HG02884 (cell line): Measurements from ENCODE around the gene CAPN1.
"Not testable (repeated sequence)": the region's sequence is repeated elsewhere in the genome, so short reads cannot be mapped to it uniquely, and the experiment has no call there.

Source experiments
- ATAC-seq: cut with Tn5 transposase; IDR thresholded peaks from one replicate; pipeline ENCODE4 v1.9.1; 2021; ENCODE audit warnings: mild to moderate bottlenecking, moderate library complexity; ENCODE audit not compliant: unreplicated experiment

Gene CAPN1

DNA sequence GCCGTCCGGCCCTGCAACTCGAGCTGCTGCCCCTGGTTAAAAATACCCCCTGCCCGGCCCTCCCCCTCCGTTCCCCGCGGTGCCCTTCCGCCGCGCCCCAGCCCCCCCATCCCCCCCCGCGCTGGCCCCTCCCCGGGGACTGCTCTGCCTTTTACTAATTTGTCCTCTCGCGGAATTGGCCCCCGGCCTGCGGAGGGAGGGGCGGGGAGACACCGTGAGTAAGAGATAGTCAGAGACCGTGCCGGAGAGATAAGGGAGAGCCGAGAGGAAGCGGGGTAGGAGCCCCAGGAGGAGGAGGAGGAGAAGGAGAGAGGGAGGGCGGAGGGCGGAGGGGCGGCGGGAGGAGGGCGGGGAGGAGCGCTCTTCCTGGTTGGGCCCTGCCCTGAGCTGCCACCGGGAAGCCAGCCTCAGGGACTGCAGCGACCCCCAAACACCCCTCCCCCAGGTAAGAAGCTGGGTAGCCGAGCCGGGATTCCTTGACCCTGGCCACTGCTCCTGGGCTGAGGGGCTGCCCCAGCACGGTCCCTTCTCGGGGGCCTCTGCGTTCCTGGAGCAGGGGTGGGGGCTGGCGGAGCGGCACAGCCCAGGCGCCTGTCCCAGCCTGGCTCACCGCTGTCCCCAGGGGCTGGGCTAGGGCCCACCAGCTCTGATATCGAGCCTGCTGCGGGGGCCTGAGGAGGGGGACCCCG is at the start of gene CAPN1:
CAPN1 (plus strand) TSS at position 360 of the 689 bp plus-strand sequence. CDS start 774 bp downstream, outside the sequence.
- no peak for ATAC-seq

DNA sequence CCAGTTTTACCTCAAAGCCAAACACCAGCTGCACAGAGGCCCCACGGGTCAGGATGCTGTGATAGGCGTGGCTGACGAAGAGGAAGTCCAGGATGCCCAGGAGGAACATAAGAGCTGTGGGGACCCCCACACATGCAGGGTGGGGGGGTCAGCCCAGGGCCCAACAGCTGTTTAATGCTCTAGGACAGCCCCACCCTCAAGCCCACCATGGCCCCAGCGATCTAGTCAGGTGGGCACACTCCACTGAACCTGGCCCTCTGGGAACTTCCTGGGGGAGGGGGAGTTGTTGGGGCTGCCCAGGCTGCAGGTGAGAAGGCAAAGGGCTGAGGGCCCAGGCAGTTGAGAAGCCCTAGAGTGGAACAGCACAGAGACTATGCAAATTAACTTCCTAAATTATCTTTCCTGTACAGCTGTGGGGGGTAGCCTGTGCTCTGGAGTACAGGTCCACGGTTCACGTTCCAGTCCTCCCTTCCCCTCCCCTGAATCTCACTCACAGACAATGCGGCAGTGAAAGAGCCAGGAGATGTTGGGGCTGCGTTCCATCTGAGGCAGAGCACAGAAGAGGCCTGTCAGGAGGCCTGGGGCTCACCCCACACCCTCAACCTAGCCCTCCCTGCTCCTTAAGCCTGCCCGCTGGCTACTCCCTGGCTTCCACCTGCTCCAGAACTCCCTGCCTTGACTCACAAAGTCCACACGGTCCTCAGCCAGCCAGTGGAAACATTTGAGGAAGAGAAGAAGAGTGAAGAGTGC is 49.3 kb upstream of the CAPN1 start:
- ATAC-seq = peak; percentile 38

DNA sequence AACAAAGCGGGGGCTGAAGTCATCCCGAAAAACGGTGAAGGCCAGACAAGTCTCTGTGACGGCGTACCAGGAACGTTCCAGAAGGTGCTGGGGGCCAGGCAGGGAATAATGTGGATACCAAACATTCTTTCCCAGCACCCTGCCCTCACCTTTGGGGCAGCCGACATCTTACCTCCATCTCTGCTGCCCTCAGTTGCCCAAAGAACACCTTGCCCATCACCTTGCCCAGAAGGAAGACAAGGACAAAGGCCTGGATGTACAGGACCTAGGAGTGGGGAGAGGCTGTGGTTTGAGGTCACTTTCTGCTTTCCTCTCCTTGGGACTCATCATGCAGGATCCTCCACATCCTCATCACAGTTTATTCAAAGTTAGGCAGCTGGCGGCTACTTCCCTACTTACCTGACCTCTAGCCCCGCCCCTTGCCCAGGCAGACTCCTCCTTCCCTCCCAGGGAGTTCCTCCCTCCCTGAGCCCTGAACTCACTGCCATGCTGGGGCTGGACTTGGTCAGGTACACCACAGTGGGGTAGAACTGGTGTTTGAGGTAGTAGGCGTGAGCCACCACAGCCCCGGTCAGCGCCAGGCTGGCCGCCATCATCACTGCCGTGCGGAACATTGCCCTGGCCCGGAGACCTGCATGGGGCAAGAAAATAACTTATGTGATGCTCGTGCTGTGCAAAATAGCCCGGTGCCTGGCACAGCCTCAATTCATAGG is 48.6 kb upstream of the CAPN1 start:
- no peak for ATAC-seq

DNA sequence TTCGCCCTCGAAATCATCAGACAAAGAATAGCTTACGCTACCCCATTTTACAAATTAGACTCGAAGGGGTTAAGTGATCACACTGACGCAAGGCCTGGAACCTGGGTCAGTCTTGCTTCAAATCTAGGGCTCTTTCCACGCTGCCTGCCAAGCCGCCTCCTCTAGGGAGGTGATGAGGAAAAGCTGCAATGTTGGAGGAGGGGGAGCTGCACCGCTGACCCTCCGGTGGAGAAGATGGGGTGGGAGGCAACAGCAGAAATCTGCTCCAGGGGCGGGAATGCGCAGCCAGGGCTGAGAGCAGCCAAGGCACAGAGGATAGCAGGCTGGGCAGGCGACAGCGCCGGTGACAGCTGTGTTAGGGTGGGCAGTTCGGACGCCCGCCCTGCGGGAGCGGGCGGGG is 48.0 kb upstream of the CAPN1 start:
- no peak for ATAC-seq

DNA sequence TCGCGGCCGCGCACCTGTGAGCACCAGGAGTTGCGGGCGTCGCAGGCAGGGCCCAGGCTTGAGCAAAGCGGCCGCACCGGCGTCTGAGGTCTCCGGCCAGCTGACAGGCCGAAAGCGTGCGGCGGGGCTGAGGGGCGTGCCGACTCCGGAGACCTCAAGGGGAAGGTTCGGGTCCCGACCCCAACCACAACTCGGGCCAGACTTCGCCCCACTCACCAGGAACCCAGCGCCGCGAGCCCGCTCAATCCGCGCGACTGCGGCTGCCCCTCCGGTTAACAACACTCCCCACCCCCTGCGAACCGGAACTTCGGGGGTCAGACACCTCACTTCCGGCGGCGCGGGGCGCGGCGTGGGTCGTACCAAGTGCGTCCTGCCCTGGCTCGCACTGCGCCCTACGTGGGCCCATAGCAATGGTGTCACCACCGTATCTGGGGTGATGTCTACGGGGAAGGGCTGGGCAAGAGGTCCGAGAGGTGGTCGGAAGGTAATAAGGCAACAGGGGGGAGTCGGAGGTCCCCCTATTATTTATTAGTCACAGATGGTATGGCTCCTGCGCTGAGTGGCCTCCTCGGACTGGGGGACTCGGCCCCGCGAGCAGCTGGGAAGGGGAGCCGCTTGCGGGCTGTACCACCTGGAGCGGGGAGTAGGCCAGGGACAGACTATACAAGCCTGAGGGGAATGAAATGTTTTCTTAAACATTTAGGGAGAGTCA is 47.3 kb upstream of the CAPN1 start, which contains the start of gene SYVN1:
SYVN1 (minus strand) TSS at position 280 of the 712 bp plus-strand sequence. CDS start 918 bp downstream, outside the sequence.
- ATAC-seq = peak; percentile 43

DNA sequence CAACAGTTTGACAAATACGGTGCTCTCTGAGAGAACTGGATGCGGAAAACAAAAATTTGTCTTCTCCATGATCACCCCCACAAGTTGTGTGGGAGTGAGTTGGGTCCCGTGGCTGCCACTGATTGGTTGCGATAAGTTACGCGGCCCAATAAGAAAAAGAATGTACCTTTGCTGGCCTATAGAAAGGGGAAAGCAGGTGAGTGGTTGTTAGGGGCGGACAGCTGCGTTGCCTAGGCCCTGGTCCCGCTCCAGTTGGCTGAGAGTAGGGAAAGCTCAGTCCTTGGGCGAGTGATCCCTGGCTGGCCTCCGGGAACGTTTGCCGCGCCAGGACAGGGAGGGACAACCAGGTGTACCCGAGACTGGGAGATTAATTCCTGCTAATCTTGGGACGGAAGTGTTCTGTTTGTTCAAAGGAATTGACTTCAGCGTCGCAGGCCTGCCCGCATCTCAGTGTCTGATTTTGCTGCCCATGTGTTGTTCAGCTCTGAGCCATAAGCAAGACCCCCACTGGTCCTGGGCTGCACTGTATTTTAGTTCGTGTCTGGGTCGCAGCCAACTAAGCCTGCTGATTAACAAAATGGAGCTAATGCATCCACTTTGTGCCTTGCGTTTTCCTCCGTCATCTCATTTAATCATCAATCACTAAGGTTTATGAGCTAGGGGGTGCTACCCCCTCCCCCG is 46.6 kb upstream of the CAPN1 start:
- peak; percentile 70 for ATAC-seq

DNA sequence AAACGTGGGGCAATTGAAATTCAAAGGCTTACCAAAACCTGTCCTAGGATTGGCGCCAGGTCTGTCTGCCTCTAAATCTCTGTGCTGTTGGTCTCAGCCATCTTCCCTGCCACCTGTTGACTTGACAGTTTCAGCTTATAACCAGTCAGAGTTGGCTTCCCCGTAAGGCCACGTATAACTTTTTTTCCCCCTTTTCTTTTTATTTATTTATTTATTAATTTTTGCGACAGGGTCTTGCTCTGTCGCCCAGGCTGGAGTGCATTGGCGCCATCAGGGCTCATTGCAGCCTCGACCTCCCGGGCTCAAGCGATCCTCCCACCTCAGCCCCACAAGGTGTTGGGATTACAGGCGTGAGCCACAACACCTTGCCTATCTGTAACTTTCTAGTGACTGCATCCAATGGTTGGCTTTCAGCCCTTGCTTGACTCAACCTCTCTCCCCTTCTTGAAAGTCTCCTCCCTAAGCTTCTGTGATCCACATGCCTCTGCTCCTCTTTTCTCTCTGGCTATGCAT is 46.0 kb upstream of the CAPN1 start:
- ATAC-seq = no peak

DNA sequence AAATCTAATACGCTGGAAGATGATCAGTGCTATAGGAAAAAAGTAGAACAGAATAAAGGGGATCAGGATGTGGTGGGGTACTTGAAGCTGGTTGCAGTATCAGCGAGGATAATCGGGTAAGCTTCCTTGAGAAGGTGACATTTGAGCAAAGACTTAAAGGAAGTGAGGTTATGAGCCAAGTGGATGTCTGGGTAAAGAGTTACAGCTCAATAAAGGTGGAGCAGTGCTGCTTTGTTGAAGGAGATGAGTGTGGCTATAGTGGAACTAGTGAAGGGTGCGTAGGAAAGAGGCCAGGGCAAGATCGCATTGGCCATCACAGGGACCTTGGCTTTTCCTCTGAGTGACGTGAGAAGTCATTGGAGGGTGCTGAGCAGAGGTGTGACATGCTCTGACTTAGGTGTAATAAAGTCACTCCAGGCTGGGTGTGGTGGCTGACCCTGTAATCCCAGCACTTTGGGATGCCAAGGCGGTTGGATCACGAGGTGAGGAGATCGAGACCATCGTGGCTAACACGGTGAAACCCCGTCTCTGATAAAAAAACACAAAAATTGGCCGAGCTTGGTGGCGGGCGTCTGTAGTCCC is 45.1 kb upstream of the CAPN1 start:
- no peak for ATAC-seq

DNA sequence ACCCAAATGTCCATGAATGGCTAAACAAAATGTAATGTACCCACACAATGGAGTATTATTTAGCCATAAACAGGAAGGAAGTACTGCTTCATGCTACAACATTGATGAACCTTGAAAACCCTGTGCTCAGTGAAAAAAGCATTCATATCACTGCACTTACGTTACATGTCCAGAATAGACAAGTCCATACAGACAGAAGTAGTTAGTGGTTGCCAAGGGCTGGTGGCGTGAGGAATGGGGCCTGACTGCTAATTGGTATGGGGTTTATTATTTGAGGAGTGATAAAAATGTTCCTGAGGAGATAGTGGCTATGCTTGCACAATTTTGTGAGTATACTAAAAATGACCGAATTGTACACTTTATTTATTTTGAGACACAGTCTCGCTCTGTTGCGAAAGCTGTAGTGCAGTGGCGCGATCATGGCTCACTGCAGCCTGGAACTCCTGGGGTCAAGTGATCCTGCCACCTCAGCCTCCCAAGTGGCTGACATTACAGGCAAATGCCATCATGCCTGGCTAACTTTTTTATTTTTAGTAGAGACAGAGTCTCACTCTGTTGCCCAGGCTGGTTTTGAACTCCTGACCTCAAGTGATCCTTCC is 39.7 kb upstream of the CAPN1 start:
- no peak for ATAC-seq

DNA sequence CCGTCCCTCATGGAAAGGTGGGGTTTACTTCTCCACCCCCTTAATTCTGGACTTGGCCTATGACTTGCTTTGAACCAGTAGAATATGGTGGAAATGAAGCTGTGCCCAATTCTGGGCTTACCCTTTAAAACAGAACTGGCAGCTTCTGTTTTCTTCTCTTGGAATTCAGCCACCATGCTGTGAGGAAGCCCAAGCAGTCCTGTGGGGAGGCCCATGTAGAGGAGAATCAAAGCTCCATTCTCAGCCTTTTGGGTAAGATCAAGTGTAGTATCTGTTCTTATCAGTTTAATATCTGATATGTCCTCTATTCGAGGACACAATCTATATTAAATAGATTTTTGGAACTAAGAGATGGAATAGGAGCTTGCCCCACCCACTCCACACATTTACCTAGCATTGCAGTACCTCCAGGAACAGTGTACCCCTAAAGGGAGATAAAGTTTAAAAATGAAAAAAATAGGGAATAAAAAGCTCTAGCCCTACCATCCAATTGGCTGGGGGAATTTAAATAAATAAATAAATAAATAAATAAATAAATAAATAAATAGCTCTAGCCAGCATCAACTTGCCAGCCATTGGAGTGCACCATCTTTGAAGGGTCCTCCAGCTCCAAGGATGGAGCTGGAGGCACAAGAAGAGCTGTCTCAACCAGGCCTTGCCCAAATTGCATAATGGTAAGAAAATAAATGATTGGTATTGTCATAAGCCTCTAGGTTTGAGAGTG is 34.2 kb upstream of the CAPN1 start:
- no peak for ATAC-seq

DNA sequence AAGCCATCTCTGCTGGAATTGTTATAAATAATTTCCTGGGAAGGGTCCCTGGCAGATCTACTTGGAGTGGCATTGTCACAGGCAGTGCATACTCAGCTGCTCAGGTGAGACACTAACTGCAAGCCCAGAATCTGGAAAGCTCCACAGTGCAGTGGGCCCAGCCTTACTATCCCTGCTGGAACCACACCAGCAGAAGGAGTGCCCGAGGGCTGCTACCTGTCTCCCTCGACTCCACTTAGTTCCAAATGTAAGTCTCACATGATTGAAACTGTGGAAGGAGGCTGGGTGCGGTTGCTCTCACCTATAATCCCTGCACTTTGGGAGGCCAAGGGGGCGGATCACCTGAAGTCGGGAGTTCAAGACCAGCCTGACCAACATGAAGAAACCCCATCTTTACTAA is 33.1 kb upstream of the CAPN1 start:
- ATAC-seq = no peak

DNA sequence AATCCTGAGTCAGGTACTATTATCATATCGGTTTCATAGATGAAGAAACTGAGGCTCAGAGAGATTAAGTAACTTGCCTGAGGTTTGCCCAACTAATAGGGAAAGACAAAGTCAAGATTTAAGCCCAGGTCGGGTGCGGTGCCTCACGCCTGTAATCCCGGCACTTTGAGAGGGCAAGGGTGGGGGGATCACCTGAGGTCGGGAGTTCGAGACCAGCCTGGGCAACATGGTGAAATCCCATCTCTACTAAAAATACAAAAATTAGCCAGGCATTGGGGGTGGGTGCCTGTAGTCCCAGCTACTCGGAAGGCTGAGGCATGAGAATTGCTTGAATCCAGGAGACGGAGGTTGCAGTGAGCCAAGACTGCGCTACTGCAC is 31.6 kb upstream of the CAPN1 start:
- ATAC-seq = not testable (repeated sequence)

DNA sequence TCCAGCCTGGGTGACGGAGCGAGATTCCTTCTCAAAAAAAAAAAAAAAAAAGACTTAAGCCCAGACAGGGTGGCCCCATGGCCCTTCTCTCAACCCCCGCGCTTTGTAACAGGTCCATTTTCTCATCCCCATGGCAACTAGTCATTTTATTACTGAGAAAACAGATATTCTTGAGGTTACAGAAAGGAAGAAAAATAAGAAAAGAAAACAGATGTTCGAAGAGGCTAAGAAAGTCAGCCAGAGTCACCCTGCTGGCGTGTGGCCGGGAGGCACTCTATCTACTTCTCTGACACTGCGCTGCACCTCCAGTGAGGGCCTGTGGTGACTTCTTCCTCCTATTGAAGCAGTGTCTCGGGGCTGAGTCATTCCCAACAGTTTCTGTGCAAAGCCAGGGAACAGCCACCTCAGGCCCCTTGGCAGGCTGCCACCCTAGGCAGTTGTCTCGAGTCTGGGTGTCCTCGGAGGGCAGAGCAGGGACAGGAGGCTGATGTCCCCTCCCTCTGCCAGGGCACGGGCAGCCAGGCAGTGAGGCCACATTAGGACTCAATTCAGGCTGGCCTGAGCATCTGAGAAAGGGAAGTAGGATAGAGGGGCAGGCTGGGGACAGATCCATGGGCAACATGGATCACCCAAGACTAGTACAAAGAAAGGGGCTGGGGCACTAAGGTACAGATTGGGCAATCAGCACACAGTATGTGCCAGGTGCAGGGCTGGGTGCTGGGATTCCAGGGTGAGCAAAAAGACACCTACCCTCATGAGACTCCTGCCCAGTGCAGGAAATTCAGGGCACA is 31.0 kb upstream of the CAPN1 start:
- no peak for ATAC-seq

DNA sequence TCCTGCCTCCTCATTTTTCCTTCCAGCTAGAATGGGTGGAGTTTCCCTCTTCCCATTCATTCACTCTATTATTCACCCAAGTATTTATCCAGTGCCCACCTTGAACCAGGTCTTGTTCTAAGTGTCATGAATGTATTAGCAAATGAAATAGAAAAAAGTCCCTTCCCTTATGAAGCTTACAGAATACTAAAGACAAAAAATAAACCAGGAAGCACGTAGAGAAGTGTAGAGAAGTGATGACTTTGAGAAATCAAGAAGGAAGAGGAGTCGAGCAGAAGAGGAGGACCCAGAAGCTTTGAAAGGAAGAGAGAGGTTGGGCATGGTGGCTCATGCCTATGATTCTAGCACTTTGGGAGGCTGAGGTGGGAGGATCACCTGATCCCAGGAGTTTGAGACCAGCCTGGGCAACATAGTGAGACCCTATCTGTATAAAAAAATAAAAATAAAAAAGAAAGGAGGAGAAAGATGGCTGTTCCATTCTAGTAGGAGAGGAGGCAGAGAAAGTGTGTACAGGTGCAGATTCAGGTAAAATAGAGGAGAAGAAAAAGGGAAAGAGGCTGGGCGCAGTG is 30.3 kb upstream of the CAPN1 start:
- ATAC-seq = no peak

DNA sequence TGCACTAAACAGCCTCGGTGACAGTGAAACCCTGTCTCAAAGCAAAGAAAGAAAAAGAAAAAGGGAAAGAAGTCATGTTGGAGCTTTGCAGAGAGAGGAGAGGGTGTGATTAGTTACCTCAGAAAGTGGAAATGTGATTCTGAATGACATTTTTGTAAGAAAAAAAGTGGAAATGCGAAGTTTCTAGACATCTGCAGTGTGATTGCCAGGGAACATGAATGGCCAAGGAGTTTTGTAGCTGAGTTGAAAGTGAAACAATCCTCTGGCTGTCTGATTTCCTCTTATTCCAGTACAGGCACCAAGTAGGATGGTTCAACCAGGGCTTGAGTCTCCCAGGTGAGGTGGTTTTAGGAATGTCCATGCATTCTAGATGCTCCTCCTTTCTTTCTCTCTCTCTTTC is 29.6 kb upstream of the CAPN1 start:
- no peak for ATAC-seq

DNA sequence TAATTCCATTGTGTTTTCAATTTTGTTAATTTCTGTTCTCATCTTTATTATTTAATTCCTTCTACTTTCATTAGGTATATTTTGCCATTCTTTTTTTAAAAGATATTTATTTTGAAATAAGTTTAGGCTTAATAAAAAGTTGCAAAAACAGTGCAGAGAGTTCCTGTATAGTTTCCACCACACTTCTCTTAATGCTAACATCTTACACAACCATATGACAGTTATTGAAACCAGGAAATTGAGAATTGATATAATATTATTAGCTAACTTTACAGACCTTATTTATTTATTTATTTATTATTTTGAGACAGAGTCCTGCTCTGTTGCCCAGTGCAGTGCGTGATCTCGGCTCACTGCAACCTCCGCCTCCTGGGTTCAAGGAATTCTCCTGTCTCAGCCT is 25.5 kb upstream of the CAPN1 start:
- ATAC-seq = no peak

DNA sequence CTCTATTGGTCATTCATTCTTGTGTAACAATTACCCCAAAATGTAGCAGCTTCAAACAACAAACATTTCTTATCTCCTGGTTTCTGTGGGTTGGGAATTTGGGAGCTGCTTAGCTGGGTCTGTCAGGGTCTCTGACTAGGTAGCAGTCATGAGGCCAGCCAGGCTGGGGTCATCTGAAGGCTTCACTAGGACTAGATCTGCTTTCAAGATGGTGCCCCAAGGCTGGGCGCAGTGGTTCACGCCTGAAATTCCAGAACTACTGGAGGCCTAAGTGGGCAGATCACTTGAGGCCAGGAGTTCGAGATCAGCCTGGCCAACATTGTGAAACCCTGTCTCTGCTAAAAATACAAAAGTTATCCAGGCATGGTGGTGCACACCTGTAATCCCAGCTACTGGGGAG is 24.8 kb upstream of the CAPN1 start:
- no peak for ATAC-seq

DNA sequence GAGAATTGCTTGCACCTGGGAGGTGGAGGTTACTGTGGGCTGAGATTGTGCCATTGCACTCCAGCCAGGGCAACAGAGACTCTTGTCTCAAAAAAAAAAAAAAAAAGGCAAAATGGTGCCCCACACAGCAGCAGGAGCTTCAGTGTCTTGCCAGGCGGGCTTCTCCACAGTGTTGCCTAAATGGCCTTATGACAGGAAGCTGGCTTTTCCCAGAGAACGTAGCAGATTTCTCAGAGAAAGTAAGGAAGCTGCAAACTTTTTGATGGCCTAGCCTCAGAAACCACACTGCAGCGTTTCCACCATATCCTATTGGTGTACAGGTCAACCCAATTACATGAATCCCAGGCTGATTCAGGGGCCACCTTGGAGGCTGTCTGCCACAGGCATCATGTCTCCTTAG is 24.4 kb upstream of the CAPN1 start:
- ATAC-seq = no peak
